ENCODE measurements around the gene PROSER2.

PROSER2 gene

GRCh38 chr10:11795101-11795920 lies 27.8 kb upstream of the PROSER2 start:
- H3K4me3 ChIP-seq (ENCODE audit: low read length): no peak overlapping the region
- DNase-seq (ENCODE audit: low read depth): no peak
- TF ChIP-seq CTCF (conservative IDR thresholded peaks at IDR 0.05; ENCODE audit: low read length): no peak

GRCh38 chr10:11796474-11796873 lies 26.7 kb upstream of the PROSER2 start:
- no peak for TF ChIP-seq CTCF (conservative IDR thresholded peaks at IDR 0.05; ENCODE audit: low read length)
- no peak overlapping the region for H3K4me3 ChIP-seq (ENCODE audit: low read length)
- no peak for DNase-seq (ENCODE audit: low read depth)

- no peak for TF ChIP-seq CTCF (conservative IDR thresholded peaks at IDR 0.05; ENCODE audit: low read length)
Observed at GRCh38 chr10:11797281-11797680, 25.9 kb upstream of the PROSER2 start.

GRCh38 chr10:11797847-11798633 lies 25.1 kb upstream of the PROSER2 start:
- no peak for DNase-seq (ENCODE audit: low read depth)
- TF ChIP-seq CTCF (conservative IDR thresholded peaks at IDR 0.05; ENCODE audit: low read length): no peak

More at GRCh38 chr10:11797281-11797680, 25.9 kb upstream of the PROSER2 start:
- no peak for DNase-seq (ENCODE audit: low read depth)
- no peak overlapping the region for H3K4me3 ChIP-seq (ENCODE audit: low read length)

GRCh38 chr10:11798845-11799735 lies 24.1 kb upstream of the PROSER2 start:
- DNase-seq (ENCODE audit: low read depth): no peak
- H3K4me3 ChIP-seq (ENCODE audit: low read length): no peak overlapping the region
- TF ChIP-seq CTCF (conservative IDR thresholded peaks at IDR 0.05; ENCODE audit: low read length): no peak

More at GRCh38 chr10:11797847-11798633, 25.1 kb upstream of the PROSER2 start:
- no peak overlapping the region for H3K4me3 ChIP-seq (ENCODE audit: low read length)

GRCh38 chr10:11799736-11800080 lies 23.4 kb upstream of the PROSER2 start:
- no peak for TF ChIP-seq CTCF (conservative IDR thresholded peaks at IDR 0.05; ENCODE audit: low read length)
- no peak for DNase-seq (ENCODE audit: low read depth)
- H3K4me3 ChIP-seq (ENCODE audit: low read length): no peak overlapping the region

Measured in AG10803 (cell line).